Measurements from ENCODE around the gene CEBPB. TPM values are rescaled to one million over a fixed set of nuclear protein-coding genes. Genes with fewer than 3 reads are reported as not detected.

CEBPB gene
- total and polyA plus RNA-seq, 11 donors, result 14.7 to 122 (median 53.7) TPM

DNA sequence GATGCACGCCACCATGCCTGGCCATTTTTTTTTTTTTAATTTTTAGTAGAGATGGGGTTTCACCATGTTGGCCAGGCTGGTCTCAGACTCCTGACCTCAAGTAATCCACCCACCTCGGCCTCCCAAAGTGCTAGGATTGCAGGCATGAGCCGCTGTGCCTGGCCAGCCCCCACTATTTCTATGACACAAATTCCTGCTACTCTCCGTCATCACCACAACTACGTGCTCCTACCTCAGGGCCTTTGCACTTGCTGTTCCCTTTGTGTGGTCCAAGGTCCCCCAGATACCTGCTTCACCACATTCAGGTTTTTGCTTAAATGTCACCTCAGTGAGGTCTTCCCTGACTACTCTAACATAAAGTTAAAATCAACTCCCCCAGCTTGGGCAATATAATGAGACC lies 5.2 kb upstream of the CEBPB start:
- no peak for ATAC-seq
- WGBS, 4 donors, result 94 to 98% (median 96%) methylated on average over 5 of the region's 5 CpGs
- no peaks in the 10 kb centered on the region for H3K27me3 ChIP-seq
- no peak for DNase-seq
- no peaks in the 10 kb centered on the region for H3K9me3 ChIP-seq
- intact Hi-C loops (cut with DNase I), result loop anchor here in 7 of 10 donors (5.0 to 10.0 kb wide), 5 partner anchors 197 to 562 kb away; partner anchors contain the start of gene PARD6B (in 2 of the 7)
- H3K27ac ChIP-seq, result no peak overlapping the region
- H3K36me3 ChIP-seq, result no peaks in the 10 kb centered on the region
- H3K4me3 ChIP-seq, result no peak overlapping the region
- TF ChIP-seq, protein P1, sequence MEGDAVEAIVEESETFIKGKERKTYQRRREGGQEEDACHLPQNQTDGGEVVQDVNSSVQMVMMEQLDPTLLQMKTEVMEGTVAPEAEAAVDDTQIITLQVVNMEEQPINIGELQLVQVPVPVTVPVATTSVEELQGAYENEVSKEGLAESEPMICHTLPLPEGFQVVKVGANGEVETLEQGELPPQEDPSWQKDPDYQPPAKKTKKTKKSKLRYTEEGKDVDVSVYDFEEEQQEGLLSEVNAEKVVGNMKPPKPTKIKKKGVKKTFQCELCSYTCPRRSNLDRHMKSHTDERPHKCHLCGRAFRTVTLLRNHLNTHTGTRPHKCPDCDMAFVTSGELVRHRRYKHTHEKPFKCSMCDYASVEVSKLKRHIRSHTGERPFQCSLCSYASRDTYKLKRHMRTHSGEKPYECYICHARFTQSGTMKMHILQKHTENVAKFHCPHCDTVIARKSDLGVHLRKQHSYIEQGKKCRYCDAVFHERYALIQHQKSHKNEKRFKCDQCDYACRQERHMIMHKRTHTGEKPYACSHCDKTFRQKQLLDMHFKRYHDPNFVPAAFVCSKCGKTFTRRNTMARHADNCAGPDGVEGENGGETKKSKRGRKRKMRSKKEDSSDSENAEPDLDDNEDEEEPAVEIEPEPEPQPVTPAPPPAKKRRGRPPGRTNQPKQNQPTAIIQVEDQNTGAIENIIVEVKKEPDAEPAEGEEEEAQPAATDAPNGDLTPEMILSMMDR (IDR thresholded peaks at IDR 0.05), result no peak
- TF ChIP-seq POLR2A (IDR thresholded peaks at IDR 0.05), result no peak
- peaks cover 0 to 32% (median 2%) of the 10 kb centered on the region in 12 donors for H3K4me1 ChIP-seq

DNA sequence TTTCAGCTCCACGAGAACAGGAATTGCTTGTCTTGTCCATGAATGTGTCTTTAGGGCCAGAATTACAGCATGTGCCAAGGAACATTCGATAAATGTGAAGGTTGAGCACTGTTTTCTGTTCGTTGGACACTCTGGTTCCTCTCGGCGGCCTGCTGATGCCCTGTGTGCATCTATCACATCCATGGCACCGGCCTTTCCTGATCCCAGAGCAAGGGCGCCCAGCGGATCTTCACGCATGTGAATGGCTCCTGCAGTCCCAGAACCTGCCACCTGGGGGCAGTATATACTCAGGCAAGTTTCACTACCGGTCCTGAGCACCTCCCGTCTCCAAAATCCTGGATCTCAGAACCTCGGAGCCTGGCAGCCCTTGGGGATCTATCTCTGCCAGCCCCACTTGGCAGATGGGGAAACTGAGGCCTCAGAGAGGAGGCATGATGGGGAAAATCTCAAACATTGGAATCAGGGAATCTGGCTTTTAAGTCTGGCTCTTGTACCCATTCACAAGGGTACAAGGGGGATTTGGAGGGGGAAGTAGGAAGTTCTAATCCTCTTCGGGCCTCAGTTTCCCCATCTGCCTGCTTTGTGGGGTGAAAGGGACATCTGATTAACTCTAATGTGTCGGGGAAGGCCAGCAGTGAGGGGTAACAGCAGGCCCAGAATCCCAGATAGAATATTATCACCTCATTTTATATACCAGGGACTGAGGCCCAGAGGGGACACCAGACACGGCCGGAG lies 4.3 kb upstream of the CEBPB start:
- WGBS, 4 donors, result 14 to 20% (median 18%) methylated on average over 16 of the region's 16 CpGs
- H3K4me1 ChIP-seq, result peaks cover 0 to 32% (median 2%) of the 10 kb centered on the region in 12 donors
- peak; percentile 28 to 64 (median 30) for ATAC-seq
- no peak overlapping the region for H3K27ac ChIP-seq
- TF ChIP-seq POLR2A (IDR thresholded peaks at IDR 0.05), result no peak
- TF ChIP-seq, protein P1 (IDR thresholded peaks at IDR 0.05), result peak; percentile 94 to 99 (median 98)
- no peaks in the 10 kb centered on the region for H3K36me3 ChIP-seq
- no peaks in the 10 kb centered on the region for H3K9me3 ChIP-seq
- H3K4me3 ChIP-seq, result no peak overlapping the region
- intact Hi-C loops (cut with DNase I), result loop anchor here (1.0 to 10.0 kb wide), 12 partner anchors 196 to 561 kb away; partner anchors contain the start of gene PARD6B (in 2 of the 10)
- H3K27me3 ChIP-seq, result no peaks in the 10 kb centered on the region
- peak; percentile 87 to 93 (median 91) for DNase-seq

DNA sequence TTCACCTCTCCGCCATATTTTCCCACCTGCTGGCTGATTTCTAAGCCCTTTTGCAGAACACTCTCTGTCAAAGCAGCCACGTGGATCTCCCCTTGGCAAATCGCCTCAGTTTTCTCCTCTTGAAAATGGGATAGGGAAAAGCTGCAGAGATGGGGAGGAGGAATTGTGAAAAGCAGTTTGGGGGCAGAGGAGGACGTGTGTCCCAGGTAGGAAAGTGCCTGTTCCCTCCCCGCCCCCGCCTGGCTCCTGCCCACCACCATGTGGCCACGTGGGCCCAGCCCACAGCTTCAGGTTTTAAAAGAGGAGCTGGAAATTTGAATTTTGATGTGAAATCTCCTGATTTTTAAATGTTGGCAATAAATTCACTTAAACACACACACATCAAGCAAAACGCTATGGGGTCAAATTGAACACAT lies 3.6 kb upstream of the CEBPB start:
- intact Hi-C loops (cut with DNase I), result loop anchor here (1.0 to 10.0 kb wide), 12 partner anchors 195 to 560 kb away; partner anchors contain the start of gene PARD6B (in 2 of the 10)
- H3K9me3 ChIP-seq, result no peaks in the 10 kb centered on the region
- TF ChIP-seq POLR2A (IDR thresholded peaks at IDR 0.05), result no peak
- TF ChIP-seq, protein P1 (IDR thresholded peaks at IDR 0.05), result no peak
- H3K4me1 ChIP-seq, result peaks cover 0 to 32% (median 2%) of the 10 kb centered on the region in 12 donors
- peak overlapping the region in 2 of 12 donors; percentile 46 to 100 for H3K27ac ChIP-seq
- WGBS, 4 donors, result 67 to 72% (median 69%) methylated on average over 8 of the region's 8 CpGs
- no peak overlapping the region for H3K4me3 ChIP-seq
- ATAC-seq (no peak), DNase-seq (no peak)
- H3K36me3 ChIP-seq, result no peaks in the 10 kb centered on the region
- H3K27me3 ChIP-seq, result no peaks in the 10 kb centered on the region

DNA sequence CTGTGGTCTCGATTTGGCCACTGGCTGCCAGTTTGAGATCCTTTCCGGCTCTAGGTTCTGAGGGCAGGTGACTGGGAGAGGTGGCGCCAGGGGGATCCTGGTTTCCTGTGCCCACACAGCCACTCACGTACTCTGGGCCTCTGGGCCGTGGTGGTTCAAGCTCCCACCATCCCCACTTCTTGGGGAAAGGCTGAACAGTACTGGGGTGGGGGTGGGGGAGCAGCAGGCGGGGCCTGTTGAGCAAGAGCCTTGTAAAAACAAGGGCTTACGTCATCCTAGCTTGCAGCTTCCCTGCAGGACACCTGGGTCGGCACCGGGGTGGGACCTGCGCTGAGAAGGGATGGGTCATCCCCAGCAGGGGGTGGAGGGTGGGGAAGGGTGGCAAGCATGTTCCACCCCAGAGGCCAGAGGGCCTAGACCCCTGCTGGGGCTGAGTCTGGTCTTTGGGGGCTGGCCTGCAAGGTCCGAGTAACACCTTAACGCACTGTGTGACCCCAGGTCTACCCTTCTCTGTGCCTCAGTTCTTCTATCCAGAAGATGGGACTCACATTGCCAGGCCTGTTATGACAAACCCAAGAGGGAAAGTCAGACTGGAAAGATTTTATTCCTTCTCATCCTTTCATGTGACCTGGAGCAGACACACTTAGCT lies 3.1 kb upstream of the CEBPB start:
- WGBS, 4 donors, result 63 to 79% (median 71%) methylated on average over 10 to 12 of the region's 12 CpGs
- H3K27me3 ChIP-seq, result no peaks in the 10 kb centered on the region
- peak overlapping the region in 2 of 12 donors; percentile 46 to 100 for H3K27ac ChIP-seq
- no peak overlapping the region for H3K4me3 ChIP-seq
- no peak for ATAC-seq
- H3K36me3 ChIP-seq, result peaks cover 0 to 2% (median 0%) of the 10 kb centered on the region in 9 donors
- no peaks in the 10 kb centered on the region for H3K9me3 ChIP-seq
- peaks cover 0 to 32% (median 2%) of the 10 kb centered on the region in 12 donors for H3K4me1 ChIP-seq
- no peak for DNase-seq
- intact Hi-C loops (cut with DNase I), result loop anchor here (1.0 to 10.0 kb wide), 11 partner anchors 195 to 560 kb away; partner anchors contain the start of gene PARD6B (in 2 of the 10)
- TF ChIP-seq, protein P1 (IDR thresholded peaks at IDR 0.05), result no peak
- no peak for TF ChIP-seq POLR2A (IDR thresholded peaks at IDR 0.05)

All from heart left ventricle (tissue), 16 donors.